ENCODE measurements around the gene BTD.
A peak's percentile ranks its signal among the peaks of the same experiment; 100 is the strongest.
"Not testable (repeated sequence)": the region's sequence is repeated elsewhere in the genome, so short reads cannot be mapped to it uniquely, and the experiment has no call there.

Gene BTD

DNA sequence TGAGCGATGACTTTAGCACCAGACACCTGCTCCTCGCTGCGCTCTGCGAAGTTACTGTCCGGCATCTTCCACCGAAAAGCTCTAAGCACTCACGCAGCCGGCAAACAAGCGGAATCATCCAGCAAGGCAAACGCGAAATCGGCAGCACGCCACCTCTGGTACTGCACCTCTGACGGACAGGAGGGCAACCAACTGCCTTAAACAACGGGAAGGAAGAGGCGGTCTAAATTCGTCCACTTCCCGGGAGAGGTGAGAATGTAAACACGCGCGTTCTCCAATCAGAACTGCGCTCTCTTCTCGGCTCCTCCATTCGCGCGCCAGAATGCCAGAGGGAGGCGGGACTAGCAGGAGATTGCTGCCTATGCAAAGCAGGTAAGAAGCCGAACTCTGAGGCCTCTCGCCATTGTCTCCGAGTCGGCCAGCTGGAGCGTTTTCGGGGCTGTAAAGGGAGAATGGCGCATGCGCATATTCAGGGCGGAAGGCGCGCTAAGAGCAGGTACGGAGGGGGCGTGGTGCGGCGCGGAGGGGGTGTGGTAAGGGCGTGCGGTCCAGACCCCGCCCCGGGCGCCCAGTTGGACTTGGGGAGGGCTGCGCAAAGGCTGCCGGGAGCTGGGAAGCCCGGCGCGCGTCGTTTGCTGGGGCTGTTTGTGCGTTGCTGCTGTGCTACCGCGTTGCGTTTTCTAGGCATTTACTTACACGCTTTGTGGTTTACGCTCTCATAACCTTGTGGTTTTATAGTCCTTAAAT is at the start of gene BTD, which contains the start of gene HACL1:
Gene BTD, plus strand, starts transcription at position 347 of the 747 bp plus-strand sequence. CDS start 33,695 bp downstream, outside the sequence.
Gene HACL1, minus strand, starts transcription at position 171 of the 747 bp plus-strand sequence. Its CDS starts 106 bp downstream, at position 65.
- DNase-seq = peak; percentile 99

DNA sequence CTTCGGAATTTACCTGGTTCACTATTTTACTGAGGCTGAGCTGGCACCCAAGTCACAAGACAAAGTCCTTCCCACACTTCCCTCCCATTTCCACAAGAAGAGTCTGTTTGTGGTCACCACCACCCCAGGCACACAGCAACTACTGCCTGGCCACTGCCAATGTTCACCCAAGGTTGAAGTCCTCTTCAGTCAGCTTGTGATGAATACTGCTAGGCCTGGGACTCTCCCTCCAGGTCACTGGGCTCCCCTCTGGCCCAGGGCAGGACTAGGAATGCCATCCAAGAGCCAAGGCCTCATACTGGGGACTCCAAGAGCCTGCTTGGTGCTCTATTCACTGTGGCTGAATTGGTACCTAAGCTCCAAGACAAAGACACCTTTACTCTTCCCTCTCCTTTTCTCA is 49.6 kb upstream of the BTD start:
- DNase-seq = no peak

GRCh38 chr3:15553749-15554148 is 47.8 kb upstream of the BTD start:
- no peak for DNase-seq

GRCh38 chr3:15556512-15556911 is 45.0 kb upstream of the BTD start:
- no peak for DNase-seq

- peak; percentile 63 for DNase-seq
Observed at GRCh38 chr3:15557511-15557946, 44.0 kb upstream of the BTD start.

DNA sequence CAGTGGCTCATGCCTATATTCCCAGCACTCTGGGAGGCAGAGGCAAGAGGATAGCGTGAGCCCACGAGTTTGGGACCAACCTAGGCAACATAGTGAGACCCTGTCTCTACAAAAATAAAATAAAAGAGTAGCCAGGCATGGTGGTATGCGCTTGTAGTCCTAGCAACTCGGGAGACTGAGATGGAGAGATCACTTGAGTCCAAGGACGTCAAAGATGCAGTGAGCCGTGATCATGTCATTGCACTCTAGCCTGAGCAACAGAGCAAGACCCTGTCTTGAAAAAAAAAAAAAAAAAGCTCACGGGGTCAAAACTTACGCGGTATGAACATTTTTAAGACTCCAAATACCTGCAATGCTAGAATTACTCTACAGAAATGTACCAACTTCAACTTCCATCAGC is 43.0 kb upstream of the BTD start:
- no peak for DNase-seq

GRCh38 chr3:15562560-15562959 is 39.0 kb upstream of the BTD start:
- DNase-seq = no peak

- DNase-seq = no peak
Observed at GRCh38 chr3:15563190-15563589, 38.4 kb upstream of the BTD start.

DNA sequence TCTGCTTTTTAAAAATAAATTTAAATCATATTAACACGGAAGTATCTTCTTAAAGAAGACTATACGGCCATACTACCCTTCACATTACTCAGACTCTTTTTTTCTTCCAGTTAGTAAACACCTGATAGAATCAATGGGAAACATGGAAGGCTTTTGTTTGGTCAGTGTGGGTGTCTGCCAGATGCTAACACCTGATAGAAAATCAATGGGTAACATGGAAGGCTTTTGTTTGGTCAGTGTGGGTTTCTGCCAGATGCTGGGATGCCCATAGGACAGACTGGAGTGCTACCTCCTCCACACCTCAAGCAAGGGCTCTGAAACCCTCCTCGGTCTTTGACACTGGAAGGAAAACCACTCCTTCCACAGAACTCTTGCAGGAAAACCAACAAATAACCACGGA is 29.4 kb upstream of the BTD start:
- DNase-seq = no peak

GRCh38 chr3:15575446-15575845 is 26.1 kb upstream of the BTD start:
- DNase-seq = no peak

GRCh38 chr3:15576475-15576874 is 25.1 kb upstream of the BTD start:
- no peak for DNase-seq

- DNase-seq = no peak
Observed at GRCh38 chr3:15578289-15578867, 23.2 kb upstream of the BTD start.

- DNase-seq = no peak
Observed at GRCh38 chr3:15579051-15579450, 22.5 kb upstream of the BTD start.

GRCh38 chr3:15581471-15582394 is 19.8 kb upstream of the BTD start:
- no peak for DNase-seq

GRCh38 chr3:15585111-15585845 is 16.3 kb upstream of the BTD start:
- no peak for DNase-seq

GRCh38 chr3:15591242-15591641 is 10.3 kb upstream of the BTD start:
- no peak for DNase-seq

GRCh38 chr3:15591928-15592327 is 9.6 kb upstream of the BTD start:
- no peak for DNase-seq

DNA sequence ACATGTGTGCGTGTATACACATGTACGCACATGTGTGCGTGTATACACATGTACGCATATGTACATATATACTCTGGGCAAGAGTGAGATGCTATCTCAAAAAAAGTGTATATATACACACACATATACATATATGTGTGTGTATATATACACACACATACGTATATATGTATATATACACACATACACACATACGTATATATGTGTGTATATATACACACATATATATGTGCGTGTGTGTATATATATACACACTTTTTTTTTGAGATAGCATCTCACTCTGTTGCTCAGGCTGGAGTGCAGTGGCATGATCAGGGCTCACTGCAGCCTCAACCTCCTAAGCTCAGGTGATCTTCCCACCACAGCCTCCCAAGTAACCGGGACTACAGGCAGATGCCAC is 8.6 kb upstream of the BTD start:
- no peak for DNase-seq

DNA sequence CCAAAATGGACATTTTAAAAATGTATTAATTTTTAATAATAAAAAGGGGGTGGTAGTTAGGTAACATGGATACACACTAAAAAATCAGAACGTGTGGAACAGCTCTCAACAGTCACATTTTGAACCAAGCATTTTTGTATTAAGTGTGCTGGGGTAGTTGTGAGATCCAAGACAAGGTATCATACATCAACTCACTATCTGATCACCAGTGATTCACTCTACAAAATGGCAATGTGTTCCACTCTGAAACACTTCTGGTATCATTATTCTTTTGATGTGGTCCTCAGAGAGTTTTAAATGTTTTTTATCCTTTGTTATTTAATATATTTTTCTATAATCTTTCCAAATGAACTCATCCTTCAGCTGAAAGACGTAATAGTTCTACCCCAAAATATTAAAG is 5.6 kb upstream of the BTD start:
- no peak for DNase-seq

DNA sequence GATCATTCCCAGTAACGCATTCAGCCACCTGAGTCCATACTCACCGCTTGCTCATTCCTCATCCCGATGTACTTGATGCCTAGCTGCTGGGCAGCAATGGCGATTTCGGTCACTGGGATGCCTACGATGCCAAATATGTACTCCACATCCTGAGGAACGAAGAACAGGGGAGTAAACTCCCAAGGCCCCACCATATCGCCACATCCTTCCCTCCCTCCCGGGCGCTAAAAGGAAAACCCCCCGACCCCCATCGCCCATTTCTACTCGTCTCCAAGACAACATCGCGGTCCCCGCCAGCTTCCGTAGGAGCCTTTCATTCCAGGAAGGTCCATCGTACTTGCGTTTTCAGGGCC is 523 bp upstream of the BTD start:
- DNase-seq = no peak

GRCh38 chr3:15602146-15602536 is 596 bp downstream of the BTD start:
- no peak for DNase-seq

GRCh38 chr3:15602816-15603215 is 1.3 kb downstream of the BTD start:
- DNase-seq = not testable (repeated sequence)

DNA sequence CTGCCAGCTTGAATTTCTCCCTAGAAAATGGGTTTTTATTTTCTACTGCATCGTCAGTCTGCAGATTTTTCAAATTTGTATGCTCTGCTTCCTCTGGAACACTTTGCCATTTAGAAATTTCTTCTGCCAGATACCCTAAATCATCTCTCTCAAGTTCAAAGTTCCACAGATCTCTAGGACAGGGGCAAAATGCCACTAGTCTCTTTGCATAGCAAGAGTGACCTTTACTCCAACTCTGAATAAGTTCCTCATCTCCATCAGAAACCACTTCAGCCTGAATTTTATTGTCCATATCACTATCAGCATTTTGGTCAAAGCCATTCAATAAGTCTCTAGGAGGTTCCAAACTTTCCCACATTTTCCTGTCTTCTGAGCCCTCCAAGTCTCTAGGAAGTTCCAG is 3.0 kb downstream of the BTD start:
- not testable (repeated sequence) for DNase-seq
